ENCODE data around the gene KLHL29. TPM values are rescaled to one million over a fixed set of nuclear protein-coding genes. Genes with fewer than 3 reads are reported as not detected.

Gene KLHL29
- total RNA-seq, 1 donor from 2014 or later: 3.4 TPM

GRCh38 chr2:23394700-23395099 lies 9.7 kb downstream of the KLHL29 start:
- no peak for DNase-seq (ENCODE audit: low read depth in 2 of 2)

GRCh38 chr2:23397478-23397877 lies 12.5 kb downstream of the KLHL29 start:
- no peak for DNase-seq (ENCODE audit: low read depth in 2 of 2)

DNA sequence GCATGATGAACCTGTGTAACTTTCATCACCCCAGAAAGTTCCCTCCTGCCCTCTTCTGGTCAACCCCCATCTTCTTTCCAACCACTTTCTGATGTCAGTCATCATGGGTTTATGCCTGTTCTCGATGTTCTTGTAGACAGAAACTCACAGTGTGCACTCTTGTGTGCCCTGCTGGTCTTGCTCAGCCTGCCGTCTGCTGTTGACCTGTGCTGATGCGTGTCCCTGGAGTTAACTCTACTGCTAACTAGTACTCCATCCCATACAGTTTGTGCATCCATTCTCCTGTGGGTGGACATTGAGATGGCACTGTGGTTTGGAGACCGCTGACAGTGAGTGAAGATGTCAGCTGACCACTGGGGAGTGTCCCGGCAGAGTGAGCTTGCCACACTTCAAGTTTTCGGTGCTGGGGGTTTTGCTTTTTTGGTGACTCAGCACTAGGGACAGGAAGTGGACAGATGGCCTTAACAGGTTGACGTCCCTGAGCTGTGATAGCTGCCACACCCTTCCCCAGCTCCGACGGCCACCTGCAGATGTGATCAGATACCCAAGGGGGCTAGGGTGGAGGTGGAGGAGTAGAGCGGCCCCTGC lies 14.8 kb downstream of the KLHL29 start:
- DNase-seq (ENCODE audit: low read depth in 2 of 2): no peak

DNA sequence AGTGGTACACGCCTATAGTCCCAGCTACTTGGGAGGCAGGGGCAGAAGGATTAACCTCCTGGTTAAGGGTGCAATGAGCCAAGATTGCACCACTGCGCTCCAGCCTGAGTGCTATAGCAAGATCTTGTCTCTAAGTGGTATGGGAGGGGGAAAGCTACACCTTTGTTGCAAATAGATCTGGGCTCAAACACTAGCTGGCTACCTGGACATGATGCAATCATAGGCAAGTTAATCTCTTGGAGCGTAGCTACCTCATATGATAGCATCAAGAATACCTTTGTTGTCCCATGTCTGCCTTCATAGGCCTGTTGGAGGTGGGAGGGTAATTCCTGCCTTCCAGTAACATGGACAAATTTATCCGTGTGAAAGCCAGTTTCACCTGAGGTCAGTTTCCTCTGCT lies 15.7 kb downstream of the KLHL29 start:
- DNase-seq (ENCODE audit: low read depth in 2 of 2): no peak

- no peak for DNase-seq (ENCODE audit: low read depth in 2 of 2)
Measured at GRCh38 chr2:23401427-23402204, 16.6 kb downstream of the KLHL29 start.

DNA sequence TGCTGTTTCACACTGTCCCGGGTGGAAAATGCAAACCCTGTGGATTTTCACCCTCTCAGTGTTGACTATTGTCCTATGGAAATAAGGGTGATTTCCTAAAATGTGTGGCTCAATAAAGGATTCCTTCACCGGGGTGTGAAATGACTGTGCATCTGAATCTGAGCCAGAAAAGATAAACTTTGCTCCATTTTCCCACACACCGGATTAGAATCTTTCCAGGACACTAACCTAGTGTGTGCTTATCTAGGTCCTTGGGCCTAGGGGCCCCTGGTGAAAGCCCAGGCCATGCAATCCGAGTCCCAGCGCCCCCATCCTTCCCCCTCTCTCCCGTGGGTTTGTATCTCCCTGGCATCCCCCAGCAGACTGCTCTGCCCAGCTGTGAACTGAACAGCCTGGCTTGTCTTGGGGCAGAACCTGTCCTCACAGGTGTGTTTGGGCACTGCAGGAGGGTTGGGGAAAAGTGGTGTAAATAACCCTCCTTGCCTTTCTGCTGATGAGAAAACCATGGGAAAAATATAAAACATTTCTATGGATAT lies 17.3 kb downstream of the KLHL29 start:
- DNase-seq (ENCODE audit: low read depth in 2 of 2): peak in 1 of 2 donors; percentile 69

DNA sequence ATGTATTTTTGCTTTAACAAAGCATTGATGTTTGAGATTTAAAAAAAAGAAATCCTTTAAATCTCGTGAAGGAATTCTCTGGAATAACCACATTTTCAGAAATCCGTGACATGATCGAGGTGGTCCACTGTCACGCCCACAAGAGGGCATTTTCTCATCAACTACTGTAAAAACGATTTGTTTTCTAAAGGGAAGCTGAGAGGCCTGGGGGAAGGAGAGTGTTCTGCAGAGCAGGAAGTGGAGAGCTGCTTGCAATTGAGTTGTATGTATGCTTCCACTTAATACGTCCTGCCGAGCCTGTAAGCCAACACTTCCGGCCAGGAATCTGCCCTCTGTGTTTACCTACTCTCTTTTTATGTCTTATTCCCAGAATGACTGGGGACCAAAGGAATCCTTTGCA lies 19.4 kb downstream of the KLHL29 start:
- DNase-seq (ENCODE audit: low read depth in 2 of 2): peak; percentile 63 to 69

DNA sequence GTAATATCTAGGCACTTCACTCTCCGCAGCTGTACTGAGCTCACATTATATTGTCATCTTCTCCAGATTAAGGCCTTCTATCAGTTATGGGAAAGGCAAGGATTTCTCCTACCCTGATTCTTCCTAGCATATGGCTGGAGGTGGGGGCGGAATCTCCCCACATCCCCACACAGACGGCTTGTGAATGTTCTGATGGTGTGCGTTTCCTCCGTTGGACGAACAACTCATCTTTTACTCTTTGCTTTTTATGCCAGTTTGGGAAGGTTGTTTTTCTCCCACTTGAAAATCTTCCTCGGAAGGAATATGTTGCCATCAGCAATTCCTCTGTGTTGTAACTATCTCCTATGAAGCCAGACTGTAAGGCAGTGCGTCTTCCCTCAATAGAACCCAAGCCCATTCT lies 24.3 kb downstream of the KLHL29 start:
- no peak for DNase-seq (ENCODE audit: low read depth in 2 of 2)

- no peak for DNase-seq (ENCODE audit: low read depth in 2 of 2)
Measured at GRCh38 chr2:23410596-23410995, 25.6 kb downstream of the KLHL29 start.

GRCh38 chr2:23411752-23412431 lies 26.9 kb downstream of the KLHL29 start:
- DNase-seq (ENCODE audit: low read depth in 2 of 2): peak in 1 of 2 donors; percentile 36

DNA sequence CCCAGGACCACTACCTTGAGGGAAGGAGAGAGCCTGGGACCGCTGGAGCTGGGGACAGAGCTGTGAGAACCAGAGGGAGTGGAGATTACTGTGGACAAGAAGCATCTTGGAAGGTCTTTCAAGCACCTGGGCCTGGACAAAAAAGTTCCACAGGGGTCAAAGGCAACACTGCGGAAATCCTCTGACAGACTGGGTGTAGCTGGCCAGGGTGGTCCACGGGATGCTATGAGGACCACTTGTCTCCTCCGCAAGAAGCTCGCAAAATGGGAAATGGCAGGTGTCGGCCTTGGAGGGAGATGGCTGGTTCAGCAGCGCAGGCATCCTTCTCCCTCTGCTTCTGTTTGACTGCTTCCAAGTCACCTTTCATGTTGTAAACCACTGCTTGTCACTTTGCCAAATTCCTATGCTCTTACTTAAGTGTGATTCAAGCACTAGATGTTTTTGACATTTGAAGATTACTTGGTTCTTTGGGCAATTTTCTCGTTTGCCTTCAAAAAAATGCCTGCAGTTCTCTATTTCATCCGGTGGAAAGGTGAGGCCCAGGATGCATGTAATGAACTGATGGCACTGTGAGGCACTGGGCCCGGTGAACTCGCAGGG lies 27.7 kb downstream of the KLHL29 start:
- DNase-seq (ENCODE audit: low read depth in 2 of 2): peak in 1 of 2 donors; percentile 28

GRCh38 chr2:23413641-23414040 lies 28.7 kb downstream of the KLHL29 start:
- no peak for DNase-seq (ENCODE audit: low read depth in 2 of 2)

- no peak for DNase-seq (ENCODE audit: low read depth in 2 of 2)
Measured at GRCh38 chr2:23414106-23414505, 29.1 kb downstream of the KLHL29 start.

- DNase-seq (ENCODE audit: low read depth in 2 of 2): peak; percentile 23 to 24
Measured at GRCh38 chr2:23414871-23415270, 29.9 kb downstream of the KLHL29 start.

- DNase-seq (ENCODE audit: low read depth in 2 of 2): no peak
Measured at GRCh38 chr2:23417310-23417709, 32.3 kb downstream of the KLHL29 start.

DNA sequence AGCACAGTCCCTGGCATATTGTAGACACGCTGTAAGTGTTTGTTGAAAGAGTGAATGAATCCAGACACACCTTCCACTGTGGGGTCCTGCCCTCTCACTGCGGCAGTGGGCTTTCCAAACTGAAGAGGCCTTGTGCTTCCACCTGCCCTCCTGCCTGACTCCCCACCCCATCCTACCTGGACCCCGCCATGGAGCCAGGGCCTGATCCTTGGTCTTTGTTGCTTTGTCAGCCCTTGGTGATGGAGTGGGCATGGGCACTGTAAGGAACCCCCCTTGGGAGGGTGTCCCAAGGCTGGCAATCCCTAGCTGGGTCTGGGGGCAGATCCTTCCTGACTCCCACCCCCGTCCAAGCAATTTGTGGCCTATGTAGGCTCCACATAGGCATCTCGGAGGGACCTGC lies 33.1 kb downstream of the KLHL29 start:
- no peak for DNase-seq (ENCODE audit: low read depth in 2 of 2)

DNA sequence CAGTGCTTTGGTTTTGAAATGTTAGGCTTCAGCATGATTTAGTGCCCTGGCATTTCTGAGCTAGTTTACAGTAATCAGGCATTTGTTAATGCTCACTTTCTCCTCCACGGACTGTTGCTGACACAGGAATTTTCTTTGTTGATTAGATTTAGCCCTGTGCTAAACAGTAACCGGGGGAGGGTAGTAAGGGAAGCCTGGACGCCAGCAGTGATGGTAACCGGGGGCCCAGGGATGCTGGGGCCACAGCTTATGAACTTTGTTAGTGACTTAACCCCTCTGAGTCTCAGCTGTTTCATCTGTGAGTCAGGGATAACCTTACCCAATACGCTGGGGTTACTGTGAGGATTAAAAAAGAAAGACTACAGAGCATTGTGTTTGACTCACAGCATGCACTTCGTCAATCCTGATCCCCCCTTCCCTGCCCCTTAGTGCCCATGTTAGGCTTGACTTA lies 33.5 kb downstream of the KLHL29 start:
- no peak for DNase-seq (ENCODE audit: low read depth in 2 of 2)

- no peak for DNase-seq (ENCODE audit: low read depth in 2 of 2)
Measured at GRCh38 chr2:23419171-23420090, 34.5 kb downstream of the KLHL29 start.

DNA sequence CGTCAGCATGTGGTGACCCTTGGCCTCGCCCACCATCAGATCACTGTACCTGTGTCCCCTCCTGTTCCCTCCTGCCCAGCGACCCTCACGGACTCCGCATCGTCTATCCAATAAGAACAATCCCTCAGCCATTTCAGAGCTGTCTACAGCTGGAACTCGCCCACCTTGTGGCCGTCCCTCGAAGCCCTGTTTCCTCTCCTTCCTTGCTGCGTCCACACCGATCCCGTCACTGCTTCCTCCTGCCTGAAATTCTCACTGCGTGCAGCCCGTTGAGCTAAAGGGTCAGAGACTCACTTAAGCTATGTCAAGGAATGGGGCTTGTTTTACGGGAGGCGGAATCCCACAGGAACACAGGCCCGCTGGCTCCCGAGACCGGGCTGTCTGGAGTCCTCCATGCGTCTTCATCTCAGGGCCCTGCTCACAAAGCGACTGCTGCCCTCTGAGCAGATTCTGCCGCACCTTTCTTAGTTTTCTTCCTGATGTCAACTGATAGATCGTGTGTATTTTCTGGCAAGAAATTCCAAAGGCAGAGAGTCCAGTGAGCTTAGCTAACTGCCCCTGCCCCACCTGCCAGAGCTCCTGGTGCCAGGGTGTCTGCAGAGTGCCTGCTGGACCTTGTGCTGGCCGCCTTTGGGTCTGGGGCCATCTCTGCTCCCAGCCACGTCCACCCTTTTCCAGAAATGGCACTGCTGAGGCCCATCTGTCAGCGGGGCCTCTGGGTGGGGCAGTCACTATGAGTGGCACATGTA lies 35.3 kb downstream of the KLHL29 start:
- DNase-seq (ENCODE audit: low read depth in 2 of 2): no peak

DNA sequence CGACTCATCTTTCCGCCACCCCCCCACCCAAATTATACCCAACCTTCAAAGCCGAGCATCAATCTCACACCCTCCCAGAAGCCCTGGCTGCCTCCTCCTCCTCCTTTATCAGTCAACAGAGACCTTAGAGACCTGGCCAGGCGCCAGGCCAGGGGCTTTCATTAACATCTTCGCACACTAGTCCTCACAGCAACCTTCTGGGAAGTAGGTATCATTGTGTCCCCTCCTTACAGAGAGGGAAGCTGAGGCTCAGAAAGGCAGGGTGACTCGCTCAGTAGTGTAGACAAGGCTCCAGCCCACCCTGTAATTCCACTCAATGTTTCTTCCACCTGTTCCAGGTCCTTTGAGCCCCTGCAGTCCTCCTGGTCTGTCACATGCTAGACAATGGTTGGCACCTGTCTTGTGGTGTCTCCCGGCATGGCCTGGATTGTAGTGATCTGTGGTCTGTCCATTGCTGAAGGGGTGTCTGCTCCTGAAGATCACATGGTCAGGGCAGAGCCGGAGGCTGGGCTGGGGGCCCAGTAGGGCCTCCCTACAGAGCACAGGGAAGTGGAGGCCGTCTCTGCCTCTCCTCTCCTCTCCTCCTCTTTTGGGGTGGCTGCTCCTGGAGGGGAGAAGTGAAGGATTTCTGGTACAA lies 36.0 kb downstream of the KLHL29 start:
- DNase-seq (ENCODE audit: low read depth in 2 of 2): no peak
